Mesothelial cell of epicardium (in vitro differentiated cells): ENCODE data around the gene TEAD3. TPM values are rescaled to one million over a fixed set of nuclear protein-coding genes. Genes with fewer than 3 reads are reported as not detected.

ENCODE experiments used
- DNase-seq, 2 experiments: peaks; one replicate each; pipeline ENCODE4 v3.0.0; 2021; ENCODE audit warnings: low spot score in 2 of 2; ENCODE audit not compliant: unreplicated experiment in 2 of 2
- H3K27ac Mint-ChIP-seq: 2 replicates; pipeline ENCODE4 v1.8.0; 2021; ENCODE audit warnings: mixed read lengths
- H3K27me3 Mint-ChIP-seq: 2 replicates; pipeline ENCODE4 v1.8.0; 2021; ENCODE audit warnings: low read depth, mixed read lengths
- H3K36me3 Mint-ChIP-seq: 2 replicates; pipeline ENCODE4 v1.8.0; 2021; ENCODE audit warnings: mixed read lengths
- H3K4me1 Mint-ChIP-seq: 2 replicates; pipeline ENCODE4 v1.8.0; 2021; ENCODE audit warnings: mixed read lengths
- H3K4me3 Mint-ChIP-seq: 2 replicates; pipeline ENCODE4 v1.8.0; 2021; ENCODE audit warnings: mild to moderate bottlenecking, moderate library complexity, mixed read lengths
- H3K9me3 Mint-ChIP-seq: 2 replicates; pipeline ENCODE4 v1.8.0; 2021; ENCODE audit warnings: mixed read lengths
- CTCF ChIP-seq: fragments of 200-600 bp; sonication (generic); IDR thresholded peaks from one replicate; pipeline ENCODE4 v1.5.0; 2021; ENCODE audit warnings: antibody characterized with exemption; ENCODE audit not compliant: unreplicated experiment
- total RNA-seq: library from RNA; stranded (reverse); gene quantifications from 3 replicates; pipeline ENCODE4 v1.2.1, GENCODE V29; 2021

Gene TEAD3
- total RNA-seq, 1 donor from 2014 or later: 91.4 TPM

GRCh38 chr6:35483893-35484645 lies 12.8 kb downstream of the TEAD3 start:
- Mint-ChIP-seq H3K4me1 (peaks cover 45% of the 10 kb centered on the region), H3K4me3 (no peak overlapping the region), H3K27ac (peak overlapping the region; percentile 99), H3K36me3 (peaks cover 10% of the 10 kb centered on the region), H3K27me3 (no peaks in the 10 kb centered on the region), H3K9me3 (no peaks in the 10 kb centered on the region)
- TF ChIP-seq CTCF: no peak
- DNase-seq: no peak

- TF ChIP-seq CTCF: no peak
- DNase-seq: no peak
- peaks cover 12% of the 10 kb centered on the region for H3K36me3 Mint-ChIP-seq
- H3K4me1 Mint-ChIP-seq: peaks cover 43% of the 10 kb centered on the region
- no peaks in the 10 kb centered on the region for H3K27me3 Mint-ChIP-seq
- peak overlapping the region; percentile 99 for H3K27ac Mint-ChIP-seq
- H3K9me3 Mint-ChIP-seq: no peaks in the 10 kb centered on the region
- H3K4me3 Mint-ChIP-seq: no peak overlapping the region
Observed at GRCh38 chr6:35483490-35483889, 13.4 kb downstream of the TEAD3 start.

GRCh38 chr6:35483062-35483461 lies 13.8 kb downstream of the TEAD3 start:
- peaks cover 39% of the 10 kb centered on the region for H3K4me1 Mint-ChIP-seq
- H3K36me3 Mint-ChIP-seq: peaks cover 16% of the 10 kb centered on the region
- no peaks in the 10 kb centered on the region for H3K9me3 Mint-ChIP-seq

GRCh38 chr6:35481226-35481625 lies 15.7 kb downstream of the TEAD3 start:
- Mint-ChIP-seq H3K27ac (peak overlapping the region; percentile 69), H3K36me3 (peaks cover 21% of the 10 kb centered on the region), H3K4me1 (peaks cover 26% of the 10 kb centered on the region), H3K27me3 (no peaks in the 10 kb centered on the region), H3K9me3 (no peaks in the 10 kb centered on the region), H3K4me3 (no peak overlapping the region)
- no peak for DNase-seq
- no peak for TF ChIP-seq CTCF

More at GRCh38 chr6:35483062-35483461, 13.8 kb downstream of the TEAD3 start:
- no peaks in the 10 kb centered on the region for H3K27me3 Mint-ChIP-seq
- no peak for TF ChIP-seq CTCF
- H3K4me3 Mint-ChIP-seq: no peak overlapping the region
- DNase-seq: no peak
- H3K27ac Mint-ChIP-seq: peak overlapping the region; percentile 99

GRCh38 chr6:35480176-35480575 lies 16.7 kb downstream of the TEAD3 start:
- Mint-ChIP-seq H3K27me3 (no peaks in the 10 kb centered on the region), H3K4me1 (peaks cover 23% of the 10 kb centered on the region), H3K9me3 (no peaks in the 10 kb centered on the region), H3K36me3 (peaks cover 21% of the 10 kb centered on the region), H3K4me3 (no peak overlapping the region), H3K27ac (peak overlapping the region; percentile 67)
- DNase-seq: no peak
- TF ChIP-seq CTCF: no peak
